IPS-20b (cell line): Measurements from ENCODE around the gene FRMD4A.
"Not testable (repeated sequence)": the region's sequence is repeated elsewhere in the genome, so short reads cannot be mapped to it uniquely, and the experiment has no call there.

Source experiments
- H3K27ac ChIP-seq: one replicate; pipeline ENCODE4 v1.5.1; 2013; ENCODE audit warnings: low read length
- H3K27me3 ChIP-seq: 2 replicates; pipeline ENCODE4 v1.6.1; 2013; ENCODE audit warnings: mild to moderate bottlenecking, low read length, inconsistent platforms; ENCODE audit not compliant: insufficient read depth
- H3K36me3 ChIP-seq: 2 replicates; pipeline ENCODE4 v1.6.1; 2013; ENCODE audit warnings: low read depth, mild to moderate bottlenecking, inconsistent platforms, low read length, moderate library complexity; ENCODE audit not compliant: insufficient read depth
- H3K4me1 ChIP-seq: 2 replicates; pipeline ENCODE4 v1.6.1; 2013; ENCODE audit warnings: mild to moderate bottlenecking, control low read depth, inconsistent platforms, low read length, moderate library complexity; ENCODE audit not compliant: insufficient read depth
- H3K4me3 ChIP-seq: 2 replicates; pipeline ENCODE4 v1.5.1; 2013; ENCODE audit warnings: mild to moderate bottlenecking, low read length, inconsistent platforms
- H3K9ac ChIP-seq: 2 replicates; pipeline ENCODE4 v1.6.1; 2013; ENCODE audit warnings: low read depth, mild to moderate bottlenecking, inconsistent platforms, low read length, moderate library complexity
- H3K9me3 ChIP-seq: 2 replicates; pipeline ENCODE4 v1.6.1; 2013; ENCODE audit warnings: mild to moderate bottlenecking, low read depth, low read length, inconsistent platforms; ENCODE audit not compliant: insufficient read depth

Gene FRMD4A

GRCh38 chr10:13794992-13795612 is 535.6 kb downstream of the FRMD4A start:
- Histone ChIP-seq H3K27me3 (no peaks in the 10 kb centered on the region), H3K9me3 (no peaks in the 10 kb centered on the region), H3K4me3 (no peak overlapping the region), H3K9ac (no peak overlapping the region), H3K27ac (no peak overlapping the region), H3K4me1 (0 out of 2 replicates have a peak, but pooled peaks cover 9% of the 10 kb centered on the region), H3K36me3 (peaks cover 30% of the 10 kb centered on the region)

GRCh38 chr10:13792006-13792405 is 538.7 kb downstream of the FRMD4A start:
- Histone ChIP-seq H3K4me3 (no peak overlapping the region), H3K27me3 (no peaks in the 10 kb centered on the region), H3K9me3 (no peaks in the 10 kb centered on the region), H3K4me1 (0 out of 2 replicates have a peak, but pooled peaks cover 9% of the 10 kb centered on the region), H3K27ac (no peak overlapping the region), H3K36me3 (peaks cover 30% of the 10 kb centered on the region), H3K9ac (no peak overlapping the region)

GRCh38 chr10:13791483-13791882 is 539.2 kb downstream of the FRMD4A start:
- Histone ChIP-seq H3K27me3 (no peaks in the 10 kb centered on the region), H3K27ac (no peak overlapping the region), H3K4me3 (no peak overlapping the region), H3K4me1 (0 out of 2 replicates have a peak, but pooled peaks cover 9% of the 10 kb centered on the region), H3K9ac (no peak overlapping the region), H3K9me3 (no peaks in the 10 kb centered on the region), H3K36me3 (peaks cover 30% of the 10 kb centered on the region)

- Histone ChIP-seq H3K36me3 (peaks cover 27% of the 10 kb centered on the region), H3K9ac (no peak overlapping the region), H3K4me3 (no peak overlapping the region), H3K4me1 (no peaks in the 10 kb centered on the region), H3K27me3 (no peaks in the 10 kb centered on the region), H3K27ac (no peak overlapping the region), H3K9me3 (no peaks in the 10 kb centered on the region)
Measured at GRCh38 chr10:13790196-13790595, 540.5 kb downstream of the FRMD4A start.

- no peak overlapping the region for H3K9ac ChIP-seq
- peaks cover 20% of the 10 kb centered on the region; the same call in 1 of the 2 replicates for H3K36me3 ChIP-seq
- no peak overlapping the region for H3K4me3 ChIP-seq
- no peak overlapping the region for H3K27ac ChIP-seq
- no peaks in the 10 kb centered on the region for H3K9me3 ChIP-seq
- no peaks in the 10 kb centered on the region for H3K27me3 ChIP-seq
- no peaks in the 10 kb centered on the region for H3K4me1 ChIP-seq
Measured at GRCh38 chr10:13789448-13789829, 541.3 kb downstream of the FRMD4A start.

GRCh38 chr10:13788711-13789447 is 541.8 kb downstream of the FRMD4A start:
- Histone ChIP-seq H3K4me3 (no peak overlapping the region), H3K27ac (peak overlapping the region; percentile 31), H3K36me3 (peaks cover 18% of the 10 kb centered on the region; the same call in 1 of the 2 replicates), H3K9ac (no peak overlapping the region; the same call in 1 of the 2 replicates), H3K27me3 (no peaks in the 10 kb centered on the region), H3K4me1 (no peaks in the 10 kb centered on the region), H3K9me3 (no peaks in the 10 kb centered on the region)

- Histone ChIP-seq H3K27ac (peak overlapping the region; percentile 31), H3K4me3 (no peak overlapping the region), H3K9me3 (no peaks in the 10 kb centered on the region), H3K27me3 (no peaks in the 10 kb centered on the region), H3K36me3 (peaks cover 18% of the 10 kb centered on the region; the same call in 1 of the 2 replicates), H3K9ac (peak overlapping the region; percentile 5; the same call in 1 of the 2 replicates), H3K4me1 (no peaks in the 10 kb centered on the region)
Measured at GRCh38 chr10:13788320-13788600, 542.5 kb downstream of the FRMD4A start.

GRCh38 chr10:13787015-13787421 is 543.7 kb downstream of the FRMD4A start:
- H3K27me3 ChIP-seq: no peaks in the 10 kb centered on the region
- H3K4me3 ChIP-seq: no peak overlapping the region
- H3K4me1 ChIP-seq: no peaks in the 10 kb centered on the region
- no peak overlapping the region for H3K9ac ChIP-seq
- H3K27ac ChIP-seq: no peak overlapping the region
- H3K36me3 ChIP-seq: peaks cover 11% of the 10 kb centered on the region; the same call in 1 of the 2 replicates
- no peaks in the 10 kb centered on the region for H3K9me3 ChIP-seq

GRCh38 chr10:13784067-13784466 is 546.7 kb downstream of the FRMD4A start:
- H3K9ac ChIP-seq: no peak overlapping the region
- no peaks in the 10 kb centered on the region for H3K4me1 ChIP-seq
- no peaks in the 10 kb centered on the region for H3K9me3 ChIP-seq
- H3K27me3 ChIP-seq: no peaks in the 10 kb centered on the region
- H3K27ac ChIP-seq: no peak overlapping the region
- H3K36me3 ChIP-seq: no peaks in the 10 kb centered on the region
- H3K4me3 ChIP-seq: no peak overlapping the region

- H3K36me3 ChIP-seq: no peaks in the 10 kb centered on the region
- H3K9ac ChIP-seq: no peak overlapping the region
- H3K4me3 ChIP-seq: no peak overlapping the region
- H3K27me3 ChIP-seq: no peaks in the 10 kb centered on the region
- no peaks in the 10 kb centered on the region for H3K4me1 ChIP-seq
- H3K9me3 ChIP-seq: no peaks in the 10 kb centered on the region
- no peak overlapping the region for H3K27ac ChIP-seq
Measured at GRCh38 chr10:13779748-13780147, 551.0 kb downstream of the FRMD4A start.

GRCh38 chr10:13778693-13778960 is 552.1 kb downstream of the FRMD4A start:
- H3K9me3 ChIP-seq, H3K9ac ChIP-seq, H3K4me3 ChIP-seq, H3K36me3 ChIP-seq, H3K4me1 ChIP-seq, H3K27ac ChIP-seq, H3K27me3 ChIP-seq: not testable (repeated sequence)

- no peaks in the 10 kb centered on the region for H3K4me1 ChIP-seq
- H3K9me3 ChIP-seq: no peaks in the 10 kb centered on the region
- H3K36me3 ChIP-seq: no peaks in the 10 kb centered on the region
- H3K9ac ChIP-seq: no peak overlapping the region
- no peaks in the 10 kb centered on the region for H3K27me3 ChIP-seq
- no peak overlapping the region for H3K27ac ChIP-seq
- H3K4me3 ChIP-seq: no peak overlapping the region
Measured at GRCh38 chr10:13776861-13777311, 553.8 kb downstream of the FRMD4A start.
